Body of pancreas (tissue), 4 donors: Measurements from ENCODE around the gene TMPRSS13. TPM values are rescaled to one million over a fixed set of nuclear protein-coding genes. Genes with fewer than 3 reads are reported as not detected.
"Not testable (repeated sequence)": the region's sequence is repeated elsewhere in the genome, so short reads cannot be mapped to it uniquely, and the experiment has no call there.

ENCODE experiments used
- ATAC-seq: fragments of 150-250 bp; one replicate; pipeline ENCODE4 v1.9.1; 2016
- DNase-seq, 4 donors: peaks; one replicate each; pipeline ENCODE4 v3.0.0-alpha.2; 2019
- H3K27ac ChIP-seq, 4 donors: fragments of 200-600 bp; sonication (generic); 1 replicate in 3 of 4; 2 replicates in 1 of 4; pipeline versions ENCODE4 v1.5.1 to v1.6.1; 2016 to 2019; ENCODE audit warnings: mild to moderate bottlenecking in 1 of 4, mixed read lengths in 1 of 4, moderate library complexity in 1 of 4
- H3K27me3 ChIP-seq, 2 donors: fragments of 200-600 bp; sonication (generic); one replicate each; pipeline ENCODE4 v1.6.0; 2016; ENCODE audit warnings: mild to moderate bottlenecking in 1 of 2
- H3K36me3 ChIP-seq, 2 donors: fragments of 200-600 bp; sonication (generic); replicated peaks in 1 of 2; 2 replicates each; pipeline ENCODE4 v1.5.1; 2016; ENCODE audit warnings: low read depth in 2 of 2; ENCODE audit not compliant: insufficient read depth in 1 of 2
- H3K4me1 ChIP-seq: fragments of 200-600 bp; sonication (generic); one replicate; pipeline ENCODE4 v1.6.0; 2016
- H3K4me3 ChIP-seq, 2 donors: fragments of 200-600 bp; sonication (generic); 1 replicate in 1 of 2; 2 replicates in 1 of 2; pipeline ENCODE4 v1.5.1; 2016 to 2019
- H3K9me3 ChIP-seq, 3 donors: fragments of 200-600 bp; sonication (generic); 1 replicate in 2 of 3; 2 replicates in 1 of 3; pipeline ENCODE4 v1.5.1; 2016
- POLR2A ChIP-seq, 3 donors: fragments of 450-650 bp; IDR thresholded peaks; one replicate each; pipeline ENCODE4 v1.6.1; 2016; ENCODE audit warnings: antibody characterized with exemption in 3 of 3, mild to moderate bottlenecking in 2 of 3
- WGBS, 2 donors: methylation state at CpG; one replicate each; pipeline ENCODE4 v1.1.5; 2017; 5-methylcytosine and 5-hydroxymethylcytosine counted together
- intact Hi-C: fragments of 100-400 bp; cut with DNase I; formaldehyde crosslinking; loops from one replicate; pipeline ENCODE4 v1.15.1; 2023
- total RNA-seq, 2 donors: library from RNA; depleted of rRNA; stranded (reverse); fragments of >200 nt; gene quantifications; one replicate each; pipeline ENCODE4 v1.1.0, GENCODE V29; 2016
- TF ChIP-seq, protein P1 (sequence below), 7 experiments: fragments of 450-650 bp in 4 of 7; fragments of 200-600 bp in 3 of 7; sonication (generic) in 3 of 7; IDR thresholded peaks; one replicate each; pipeline ENCODE4 v1.5.1; 2016 to 2019; ENCODE audit warnings: antibody characterized with exemption in 7 of 7

Gene TMPRSS13
- total RNA-seq, 2 donors from 2014 or later = 1.6 to 4.9 TPM

DNA sequence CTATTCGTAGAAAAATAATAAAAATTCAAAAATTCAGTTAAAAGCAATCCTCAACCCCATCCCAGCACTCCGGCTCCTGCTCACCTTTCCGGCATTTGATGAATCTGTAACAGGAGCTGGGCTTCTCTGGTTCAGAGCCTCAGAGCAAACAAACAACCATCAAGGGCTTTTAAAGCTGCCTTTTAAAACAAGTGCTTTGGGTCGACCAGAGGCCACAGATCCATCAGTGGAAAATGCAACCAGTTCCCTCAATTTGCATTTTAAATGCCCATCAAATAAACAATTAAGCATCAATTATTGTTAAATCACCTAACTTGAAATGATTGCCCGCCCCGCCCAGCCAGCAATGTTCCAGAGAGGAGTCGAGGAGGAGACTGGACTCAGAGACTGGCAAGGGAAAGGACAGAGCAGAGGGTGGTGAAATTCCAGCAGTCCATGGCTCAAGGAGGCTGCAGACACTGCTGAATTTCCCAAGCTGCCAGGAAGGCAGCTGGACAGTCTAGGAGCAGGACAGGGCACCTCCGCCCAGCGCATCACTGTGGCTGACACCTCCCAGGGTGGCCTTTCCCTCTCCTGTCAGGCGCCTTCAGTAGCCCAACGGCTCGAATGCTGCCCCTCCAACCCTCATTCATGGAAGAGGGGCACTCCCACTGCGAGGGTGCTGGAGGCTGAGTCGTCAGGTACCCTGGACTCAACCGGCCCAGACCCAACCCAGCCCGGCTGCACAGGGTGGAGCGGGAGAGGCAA, 60.2 kb downstream of the TMPRSS13 start:
- no peak for TF ChIP-seq POLR2A (IDR thresholded peaks at IDR 0.05)
- TF ChIP-seq, protein P1, sequence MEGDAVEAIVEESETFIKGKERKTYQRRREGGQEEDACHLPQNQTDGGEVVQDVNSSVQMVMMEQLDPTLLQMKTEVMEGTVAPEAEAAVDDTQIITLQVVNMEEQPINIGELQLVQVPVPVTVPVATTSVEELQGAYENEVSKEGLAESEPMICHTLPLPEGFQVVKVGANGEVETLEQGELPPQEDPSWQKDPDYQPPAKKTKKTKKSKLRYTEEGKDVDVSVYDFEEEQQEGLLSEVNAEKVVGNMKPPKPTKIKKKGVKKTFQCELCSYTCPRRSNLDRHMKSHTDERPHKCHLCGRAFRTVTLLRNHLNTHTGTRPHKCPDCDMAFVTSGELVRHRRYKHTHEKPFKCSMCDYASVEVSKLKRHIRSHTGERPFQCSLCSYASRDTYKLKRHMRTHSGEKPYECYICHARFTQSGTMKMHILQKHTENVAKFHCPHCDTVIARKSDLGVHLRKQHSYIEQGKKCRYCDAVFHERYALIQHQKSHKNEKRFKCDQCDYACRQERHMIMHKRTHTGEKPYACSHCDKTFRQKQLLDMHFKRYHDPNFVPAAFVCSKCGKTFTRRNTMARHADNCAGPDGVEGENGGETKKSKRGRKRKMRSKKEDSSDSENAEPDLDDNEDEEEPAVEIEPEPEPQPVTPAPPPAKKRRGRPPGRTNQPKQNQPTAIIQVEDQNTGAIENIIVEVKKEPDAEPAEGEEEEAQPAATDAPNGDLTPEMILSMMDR (IDR thresholded peaks at IDR 0.05) = no peak
- Histone ChIP-seq H3K27ac (no peak overlapping the region), H3K4me1 (peaks cover 9% of the 10 kb centered on the region), H3K4me3 (no peak overlapping the region), H3K27me3 (no peaks in the 10 kb centered on the region), H3K36me3 (no peaks in the 10 kb centered on the region), H3K9me3 (no peaks in the 10 kb centered on the region)
- DNase-seq (no peak), ATAC-seq (no peak)
- 75 to 83% methylated on average over 17 of the region's 17 CpGs for WGBS, 2 donors
- intact Hi-C loops = no loop called here

GRCh38 chr11:117868088-117868487, 61.1 kb downstream of the TMPRSS13 start:
- ATAC-seq = no peak
- intact Hi-C loops = no loop called here
- no peaks in the 10 kb centered on the region for H3K27me3 ChIP-seq
- WGBS, 2 donors = 63 to 79% methylated on average over 11 of the region's 11 CpGs
- no peak for DNase-seq
- H3K4me1 ChIP-seq = peaks cover 9% of the 10 kb centered on the region
- no peaks in the 10 kb centered on the region for H3K36me3 ChIP-seq
- no peak for TF ChIP-seq POLR2A (IDR thresholded peaks at IDR 0.05)
- TF ChIP-seq, protein P1 (IDR thresholded peaks at IDR 0.05) = no peak
- no peak overlapping the region for H3K27ac ChIP-seq
- H3K9me3 ChIP-seq = no peaks in the 10 kb centered on the region
- no peak overlapping the region for H3K4me3 ChIP-seq

DNA sequence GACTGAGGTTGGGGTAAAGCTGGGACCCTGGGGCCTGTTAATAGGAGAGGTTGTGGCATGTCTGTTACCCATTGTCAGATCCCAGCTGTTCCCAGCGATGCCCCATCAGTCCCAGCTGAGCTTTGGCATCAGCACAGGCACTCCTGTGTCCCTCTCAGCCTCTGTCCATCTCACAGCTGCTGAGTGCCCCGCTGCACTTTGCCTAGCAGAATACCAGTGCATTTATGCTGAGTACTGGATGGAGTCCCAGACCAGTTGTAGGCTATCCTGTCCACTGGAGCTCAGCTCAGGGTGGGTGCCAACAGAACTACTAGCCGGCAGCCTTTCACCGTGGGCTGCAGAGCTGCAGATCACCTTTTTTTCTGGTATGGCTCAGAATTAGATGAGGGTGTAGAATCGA, 62.7 kb downstream of the TMPRSS13 start:
- no peaks in the 10 kb centered on the region for H3K36me3 ChIP-seq
- ATAC-seq (no peak), DNase-seq (no peak)
- H3K9me3 ChIP-seq = no peaks in the 10 kb centered on the region
- intact Hi-C loops = no loop called here
- no peaks in the 10 kb centered on the region for H3K27me3 ChIP-seq
- H3K4me1 ChIP-seq = peaks cover 9% of the 10 kb centered on the region
- H3K27ac ChIP-seq = no peak overlapping the region
- 67 to 72% methylated on average over 3 to 5 of the region's 5 CpGs for WGBS, 2 donors
- TF ChIP-seq POLR2A (IDR thresholded peaks at IDR 0.05) = no peak
- TF ChIP-seq, protein P1 (IDR thresholded peaks at IDR 0.05) = no peak
- no peak overlapping the region for H3K4me3 ChIP-seq

DNA sequence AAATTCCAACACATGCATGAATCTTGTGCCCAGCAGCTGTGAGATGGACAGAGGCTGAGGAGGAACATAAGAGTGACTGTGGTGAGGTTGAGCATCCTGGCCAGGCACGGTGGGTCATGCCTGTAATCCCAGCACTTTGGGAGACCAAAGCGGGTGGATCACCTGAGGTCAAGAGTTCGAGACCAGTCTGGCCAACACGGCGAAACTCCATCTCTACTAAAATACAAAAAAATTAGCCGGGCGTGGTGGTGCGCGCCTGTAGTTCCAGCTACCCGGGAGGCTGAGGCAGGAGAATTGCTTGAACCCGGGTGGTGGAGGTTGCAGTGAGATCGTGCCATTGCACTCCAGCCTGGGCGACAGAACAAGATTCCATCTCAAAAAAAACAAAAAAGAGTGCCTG, 63.7 kb downstream of the TMPRSS13 start:
- DNase-seq, H3K36me3 ChIP-seq, intact Hi-C loops, H3K27ac ChIP-seq, H3K4me3 ChIP-seq, ATAC-seq, H3K27me3 ChIP-seq, H3K9me3 ChIP-seq: not testable (repeated sequence)
- H3K4me1 ChIP-seq = peaks cover 10% of the 10 kb centered on the region
- WGBS, 2 donors = 84 to 86% methylated on average over 13 of the region's 13 CpGs

DNA sequence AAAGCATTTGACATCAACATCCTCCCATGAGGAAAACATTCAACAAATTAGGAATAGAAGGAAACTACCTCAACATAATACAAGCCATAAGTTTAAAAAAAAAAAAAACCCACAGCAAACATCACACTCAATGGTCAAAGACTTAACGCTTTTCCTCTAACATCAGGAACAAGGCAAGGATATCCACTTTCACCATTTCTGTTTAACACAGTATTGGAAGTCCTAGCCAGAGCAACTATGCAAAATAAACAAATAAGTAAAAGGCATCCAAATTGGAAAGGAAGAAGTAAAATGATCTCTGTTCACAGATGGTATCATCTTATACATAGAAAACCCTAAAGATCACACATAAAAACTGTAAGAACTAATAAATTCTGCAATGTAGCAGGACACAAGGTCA, 65.8 kb downstream of the TMPRSS13 start:
- DNase-seq (no peak), ATAC-seq (no peak)
- no peak for TF ChIP-seq POLR2A (IDR thresholded peaks at IDR 0.05)
- TF ChIP-seq, protein P1 (IDR thresholded peaks at IDR 0.05) = no peak
- intact Hi-C loops = no loop called here
- 87 to 100% methylated on average over 1 of the region's 1 CpG for WGBS, 2 donors
- Histone ChIP-seq H3K4me3 (no peak overlapping the region), H3K9me3 (no peaks in the 10 kb centered on the region), H3K4me1 (peaks cover 4% of the 10 kb centered on the region), H3K36me3 (no peaks in the 10 kb centered on the region), H3K27me3 (no peaks in the 10 kb centered on the region), H3K27ac (no peak overlapping the region)
